Gastroesophageal sphincter (tissue), 4 donors: ENCODE results near the gene KANSL1L. TPM values are rescaled to one million over a fixed set of nuclear protein-coding genes. Genes with fewer than 3 reads are reported as not detected.

Experiments
- ATAC-seq: fragments of 150-250 bp; one replicate; pipeline ENCODE4 v1.9.1; 2016; ENCODE audit warnings: mild to moderate bottlenecking, moderate library complexity
- H3K27ac ChIP-seq, 4 donors: fragments of 200-600 bp; sonication (generic) in 3 of 4; 1 replicate in 3 of 4; 2 replicates in 1 of 4; pipeline ENCODE4 v1.5.1; 2016 to 2019
- H3K27me3 ChIP-seq: fragments of 200-600 bp; sonication (generic); one replicate; pipeline ENCODE4 v1.5.1; 2019
- H3K36me3 ChIP-seq, 2 donors: fragments of 200-600 bp; sonication (generic); one replicate each; pipeline ENCODE4 v1.5.1; 2019; ENCODE audit warnings: control low read depth in 1 of 2
- H3K4me1 ChIP-seq, 3 donors: fragments of 200-600 bp; sonication (generic); 1 replicate in 2 of 3; 2 replicates in 1 of 3; pipeline ENCODE4 v1.5.1; 2016 to 2019; ENCODE audit warnings: control low read depth in 2 of 3
- H3K4me3 ChIP-seq, 2 donors: fragments of 200-600 bp; sonication (generic); one replicate each; pipeline ENCODE4 v1.5.1; 2019; ENCODE audit warnings: mild to moderate bottlenecking in 1 of 2, moderate library complexity in 1 of 2
- H3K9me3 ChIP-seq, 3 donors: fragments of 200-600 bp; sonication (generic); one replicate each; pipeline ENCODE4 v1.5.1; 2017 to 2019; ENCODE audit warnings: control low read depth in 2 of 3
- EP300 ChIP-seq: sonication (generic); formaldehyde crosslinking; IDR thresholded peaks from one replicate; pipeline ENCODE4 v1.6.1; 2017; ENCODE audit warnings: antibody characterized with exemption, mild to moderate bottlenecking
- POLR2A ChIP-seq, 2 donors: fragments of 450-650 bp; IDR thresholded peaks; one replicate each; pipeline ENCODE4 v1.6.1; 2017; ENCODE audit warnings: antibody characterized with exemption in 2 of 2, mild to moderate bottlenecking in 2 of 2, moderate library complexity in 1 of 2
- POLR2AphosphoS5 ChIP-seq: sonication (generic); formaldehyde crosslinking; IDR thresholded peaks from one replicate; pipeline ENCODE4 v1.6.1; 2017; ENCODE audit warnings: antibody characterized with exemption
- WGBS, 2 donors: methylation state at CpG; one replicate each; pipeline ENCODE4 v1.1.5; 2018; ENCODE audit warnings: low coverage in 1 of 2; 5-methylcytosine and 5-hydroxymethylcytosine counted together
- total RNA-seq, 4 donors: library from RNA; depleted of rRNA; stranded (reverse); fragments of >200 nt; gene quantifications; one replicate each; pipeline ENCODE4 v1.1.0, GENCODE V29; 2016
- TF ChIP-seq, protein P1 (sequence below), 4 experiments: fragments of 200-600 bp in 2 of 4; fragments of 450-650 bp in 2 of 4; sonication (generic) in 1 of 4; IDR thresholded peaks; one replicate each; pipeline ENCODE4 v1.5.1; 2017 to 2019; ENCODE audit warnings: antibody characterized with exemption in 4 of 4, mild to moderate bottlenecking in 2 of 4, moderate library complexity in 2 of 4

KANSL1L gene
- total RNA-seq, 4 donors from 2014 or later = 24.2 to 54.6 (median 37.9) TPM

DNA sequence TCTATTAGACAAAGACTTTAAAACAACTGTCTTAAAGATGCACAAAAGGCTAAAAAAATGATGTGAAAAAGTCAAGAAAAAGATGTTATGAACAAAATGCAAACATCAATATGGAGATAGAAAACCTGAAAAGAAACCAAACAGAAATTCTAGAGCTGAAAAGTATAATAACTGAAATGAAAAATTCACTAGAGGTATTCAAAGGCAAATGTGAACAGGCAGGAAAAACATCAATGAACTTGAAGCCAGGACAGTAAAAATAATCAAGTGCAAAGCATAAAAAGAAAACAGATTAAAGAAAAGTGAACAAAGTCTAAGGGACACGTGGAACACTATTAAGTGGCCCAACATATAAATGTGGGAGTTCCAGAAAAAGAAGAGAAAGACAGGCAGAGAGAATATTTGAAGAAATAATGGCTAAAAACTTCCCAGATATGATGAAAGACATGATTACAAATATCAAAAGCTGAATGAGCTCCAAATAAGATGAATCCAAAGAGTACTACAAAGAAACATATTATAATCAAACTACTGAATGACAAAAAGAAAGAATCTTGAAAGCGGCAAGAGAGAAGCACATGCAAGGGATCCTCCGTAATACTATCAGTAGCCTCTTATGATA lies 57.5 kb downstream of the KANSL1L start:
- Histone ChIP-seq H3K9me3 (peaks cover 0 to 44% (median 0%) of the 10 kb centered on the region in 3 donors), H3K27me3 (no peaks in the 10 kb centered on the region), H3K27ac (no peak overlapping the region), H3K4me3 (no peak overlapping the region), H3K36me3 (peaks cover 0 to 55% of the 10 kb centered on the region in 2 donors), H3K4me1 (no peaks in the 10 kb centered on the region)
- ATAC-seq = no peak
- 97 to 100% methylated on average over 3 of the region's 3 CpGs for WGBS, 2 donors
- no peak for TF ChIP-seq POLR2A (IDR thresholded peaks at IDR 0.05)
- no peak for TF ChIP-seq EP300
- TF ChIP-seq, protein P1, sequence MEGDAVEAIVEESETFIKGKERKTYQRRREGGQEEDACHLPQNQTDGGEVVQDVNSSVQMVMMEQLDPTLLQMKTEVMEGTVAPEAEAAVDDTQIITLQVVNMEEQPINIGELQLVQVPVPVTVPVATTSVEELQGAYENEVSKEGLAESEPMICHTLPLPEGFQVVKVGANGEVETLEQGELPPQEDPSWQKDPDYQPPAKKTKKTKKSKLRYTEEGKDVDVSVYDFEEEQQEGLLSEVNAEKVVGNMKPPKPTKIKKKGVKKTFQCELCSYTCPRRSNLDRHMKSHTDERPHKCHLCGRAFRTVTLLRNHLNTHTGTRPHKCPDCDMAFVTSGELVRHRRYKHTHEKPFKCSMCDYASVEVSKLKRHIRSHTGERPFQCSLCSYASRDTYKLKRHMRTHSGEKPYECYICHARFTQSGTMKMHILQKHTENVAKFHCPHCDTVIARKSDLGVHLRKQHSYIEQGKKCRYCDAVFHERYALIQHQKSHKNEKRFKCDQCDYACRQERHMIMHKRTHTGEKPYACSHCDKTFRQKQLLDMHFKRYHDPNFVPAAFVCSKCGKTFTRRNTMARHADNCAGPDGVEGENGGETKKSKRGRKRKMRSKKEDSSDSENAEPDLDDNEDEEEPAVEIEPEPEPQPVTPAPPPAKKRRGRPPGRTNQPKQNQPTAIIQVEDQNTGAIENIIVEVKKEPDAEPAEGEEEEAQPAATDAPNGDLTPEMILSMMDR (IDR thresholded peaks at IDR 0.05) = no peak

DNA sequence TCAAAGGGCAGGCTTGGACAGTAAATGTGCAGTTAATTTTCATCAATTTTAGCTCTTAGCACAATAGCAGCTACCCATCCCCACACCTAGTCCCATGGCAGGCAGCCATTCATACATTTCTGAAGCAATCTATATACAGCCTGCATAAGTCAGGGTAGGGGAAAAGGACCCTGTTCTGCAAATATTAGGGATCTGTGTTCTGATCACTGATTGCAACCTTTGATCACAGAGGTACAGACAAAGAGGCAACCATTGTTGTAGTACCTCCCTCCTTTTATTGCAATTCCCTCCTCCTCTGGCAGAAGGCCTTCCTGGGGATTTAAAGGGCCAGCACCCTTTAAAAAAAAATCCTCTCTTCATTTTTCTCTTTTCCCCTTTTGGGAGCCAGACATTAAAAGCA lies 58.3 kb downstream of the KANSL1L start:
- Histone ChIP-seq H3K9me3 (peaks cover 0 to 41% (median 0%) of the 10 kb centered on the region in 3 donors), H3K4me1 (no peaks in the 10 kb centered on the region), H3K27me3 (no peaks in the 10 kb centered on the region), H3K36me3 (peaks cover 0 to 47% of the 10 kb centered on the region in 2 donors), H3K27ac (no peak overlapping the region), H3K4me3 (no peak overlapping the region)
- TF ChIP-seq EP300 (no peak), POLR2A (IDR thresholded peaks at IDR 0.05) (no peak), POLR2AphosphoS5 (no peak)
- TF ChIP-seq, protein P1 (IDR thresholded peaks at IDR 0.05) = no peak
- ATAC-seq = no peak

DNA sequence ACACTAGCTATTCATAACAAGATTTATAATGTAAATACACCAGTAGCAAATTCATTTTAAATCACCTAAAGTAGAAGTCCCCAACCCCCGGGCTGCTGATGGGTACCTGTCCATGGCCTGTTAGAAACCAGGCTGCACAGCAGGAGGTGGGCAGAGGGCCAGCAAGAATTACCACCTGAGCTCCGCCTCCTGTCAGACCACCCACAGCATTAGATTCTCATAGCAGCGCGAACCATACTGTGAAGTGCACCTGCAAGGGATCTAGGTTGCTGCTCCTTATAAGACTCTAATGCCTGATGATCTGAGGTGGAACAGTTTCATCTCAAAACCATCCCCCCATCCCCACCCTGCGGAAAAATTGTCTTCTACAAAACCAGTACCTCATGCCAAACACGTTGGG lies 71.3 kb downstream of the KANSL1L start:
- peaks cover 0 to 32% of the 10 kb centered on the region in 2 donors for H3K36me3 ChIP-seq
- no peaks in the 10 kb centered on the region for H3K4me1 ChIP-seq
- H3K9me3 ChIP-seq = no peaks in the 10 kb centered on the region
- no peak overlapping the region for H3K27ac ChIP-seq
- no peak for TF ChIP-seq EP300
- TF ChIP-seq, protein P1 (IDR thresholded peaks at IDR 0.05) = no peak
- TF ChIP-seq POLR2AphosphoS5 = no peak
- ATAC-seq = no peak
- no peak overlapping the region for H3K4me3 ChIP-seq
- WGBS, 2 donors = 80 to 87% methylated on average over 4 to 6 of the region's 6 CpGs
- no peaks in the 10 kb centered on the region for H3K27me3 ChIP-seq

DNA sequence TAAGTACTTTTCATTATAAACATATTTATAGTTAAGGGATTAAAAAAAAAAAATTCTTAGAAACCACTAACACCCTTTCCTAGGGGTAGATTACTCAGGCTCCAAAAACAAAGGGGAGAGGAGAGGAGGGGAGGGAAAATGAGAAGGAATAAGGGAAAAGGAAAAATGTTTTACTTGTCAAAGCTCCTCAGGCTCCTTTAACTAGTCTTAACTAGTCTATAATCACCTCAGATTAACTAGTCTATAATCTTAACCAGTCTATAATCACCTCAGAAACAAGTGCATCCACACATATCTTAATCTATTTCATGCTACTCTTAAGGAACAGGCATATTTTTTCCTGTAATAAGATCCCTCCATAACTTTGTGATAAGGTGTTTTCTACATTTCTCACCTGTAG lies 76.4 kb downstream of the KANSL1L start:
- H3K9me3 ChIP-seq = no peaks in the 10 kb centered on the region
- H3K27ac ChIP-seq = no peak overlapping the region
- H3K27me3 ChIP-seq = no peaks in the 10 kb centered on the region
- no peak overlapping the region for H3K4me3 ChIP-seq
- H3K4me1 ChIP-seq = no peaks in the 10 kb centered on the region
- peaks cover 0 to 7% of the 10 kb centered on the region in 2 donors for H3K36me3 ChIP-seq
- no peak for ATAC-seq
- no peak for TF ChIP-seq POLR2AphosphoS5
- TF ChIP-seq, protein P1 (IDR thresholded peaks at IDR 0.05) = no peak
- no peak for TF ChIP-seq POLR2A (IDR thresholded peaks at IDR 0.05)
- TF ChIP-seq EP300 = no peak

DNA sequence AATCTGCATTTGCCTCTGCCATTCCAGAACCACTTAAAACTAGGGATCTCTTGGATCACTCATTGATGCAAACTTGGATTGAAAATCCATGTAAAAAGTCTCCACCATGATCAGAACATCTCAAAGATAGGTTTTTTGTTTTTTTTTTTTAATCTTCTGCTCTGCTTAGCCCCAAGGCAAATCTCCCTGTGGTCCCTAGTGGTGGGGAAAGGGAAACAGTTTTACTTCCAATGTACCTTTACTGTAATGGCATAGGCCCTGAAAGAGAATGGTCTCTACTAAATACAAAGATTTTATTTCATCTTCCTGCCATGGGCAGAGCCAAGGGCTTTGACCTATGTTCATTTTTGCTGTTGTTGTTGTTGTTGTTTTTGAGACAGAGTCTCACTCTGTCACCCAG lies 78.4 kb downstream of the KANSL1L start:
- Histone ChIP-seq H3K4me3 (no peak overlapping the region), H3K27me3 (no peaks in the 10 kb centered on the region), H3K36me3 (peaks cover 0 to 13% of the 10 kb centered on the region in 2 donors), H3K27ac (no peak overlapping the region), H3K4me1 (no peaks in the 10 kb centered on the region), H3K9me3 (no peaks in the 10 kb centered on the region)
- no peak for TF ChIP-seq EP300
- TF ChIP-seq POLR2A (IDR thresholded peaks at IDR 0.05) = no peak
- TF ChIP-seq, protein P1 (IDR thresholded peaks at IDR 0.05) = no peak
- TF ChIP-seq POLR2AphosphoS5 = no peak
- no peak for ATAC-seq
